ENCODE measurements around the gene SPDYE6.
"Not testable (repeated sequence)": the region's sequence is repeated elsewhere in the genome, so short reads cannot be mapped to it uniquely, and the experiment has no call there.

DNA sequence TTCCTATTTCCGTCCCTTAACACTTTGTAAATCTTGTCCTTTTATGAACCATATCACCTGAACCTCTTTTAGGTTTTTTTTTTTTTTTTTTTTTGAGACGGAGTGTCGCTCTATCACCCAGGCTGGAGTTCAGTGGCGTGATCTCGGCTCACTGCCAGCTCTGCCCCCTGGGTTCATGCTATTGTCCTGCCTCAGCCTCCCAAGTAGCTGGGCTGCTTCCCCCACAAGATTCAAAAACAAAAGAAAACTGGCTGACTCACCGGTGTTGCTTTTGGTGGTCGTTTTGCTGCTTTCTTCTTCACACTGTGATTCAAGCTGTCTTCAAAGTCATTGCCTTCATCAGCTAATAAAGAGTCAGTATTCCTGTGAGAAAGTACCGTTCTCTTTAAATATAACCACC is 24.6 kb upstream of the SPDYE6 start:
- TF ChIP-seq, protein P1, sequence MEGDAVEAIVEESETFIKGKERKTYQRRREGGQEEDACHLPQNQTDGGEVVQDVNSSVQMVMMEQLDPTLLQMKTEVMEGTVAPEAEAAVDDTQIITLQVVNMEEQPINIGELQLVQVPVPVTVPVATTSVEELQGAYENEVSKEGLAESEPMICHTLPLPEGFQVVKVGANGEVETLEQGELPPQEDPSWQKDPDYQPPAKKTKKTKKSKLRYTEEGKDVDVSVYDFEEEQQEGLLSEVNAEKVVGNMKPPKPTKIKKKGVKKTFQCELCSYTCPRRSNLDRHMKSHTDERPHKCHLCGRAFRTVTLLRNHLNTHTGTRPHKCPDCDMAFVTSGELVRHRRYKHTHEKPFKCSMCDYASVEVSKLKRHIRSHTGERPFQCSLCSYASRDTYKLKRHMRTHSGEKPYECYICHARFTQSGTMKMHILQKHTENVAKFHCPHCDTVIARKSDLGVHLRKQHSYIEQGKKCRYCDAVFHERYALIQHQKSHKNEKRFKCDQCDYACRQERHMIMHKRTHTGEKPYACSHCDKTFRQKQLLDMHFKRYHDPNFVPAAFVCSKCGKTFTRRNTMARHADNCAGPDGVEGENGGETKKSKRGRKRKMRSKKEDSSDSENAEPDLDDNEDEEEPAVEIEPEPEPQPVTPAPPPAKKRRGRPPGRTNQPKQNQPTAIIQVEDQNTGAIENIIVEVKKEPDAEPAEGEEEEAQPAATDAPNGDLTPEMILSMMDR (IDR thresholded peaks at IDR 0.05; ENCODE audit: low read depth, low read length) = not testable (repeated sequence)
- not testable (repeated sequence) for TF ChIP-seq EZH2phosphoT487 (IDR thresholded peaks at IDR 0.05; ENCODE audit: low read depth)

All from OCI-LY3 (cell line).